ENCODE data around the gene DSG2.
"Not testable (repeated sequence)": the region's sequence is repeated elsewhere in the genome, so short reads cannot be mapped to it uniquely, and the experiment has no call there.

- TF ChIP-seq, protein P1, sequence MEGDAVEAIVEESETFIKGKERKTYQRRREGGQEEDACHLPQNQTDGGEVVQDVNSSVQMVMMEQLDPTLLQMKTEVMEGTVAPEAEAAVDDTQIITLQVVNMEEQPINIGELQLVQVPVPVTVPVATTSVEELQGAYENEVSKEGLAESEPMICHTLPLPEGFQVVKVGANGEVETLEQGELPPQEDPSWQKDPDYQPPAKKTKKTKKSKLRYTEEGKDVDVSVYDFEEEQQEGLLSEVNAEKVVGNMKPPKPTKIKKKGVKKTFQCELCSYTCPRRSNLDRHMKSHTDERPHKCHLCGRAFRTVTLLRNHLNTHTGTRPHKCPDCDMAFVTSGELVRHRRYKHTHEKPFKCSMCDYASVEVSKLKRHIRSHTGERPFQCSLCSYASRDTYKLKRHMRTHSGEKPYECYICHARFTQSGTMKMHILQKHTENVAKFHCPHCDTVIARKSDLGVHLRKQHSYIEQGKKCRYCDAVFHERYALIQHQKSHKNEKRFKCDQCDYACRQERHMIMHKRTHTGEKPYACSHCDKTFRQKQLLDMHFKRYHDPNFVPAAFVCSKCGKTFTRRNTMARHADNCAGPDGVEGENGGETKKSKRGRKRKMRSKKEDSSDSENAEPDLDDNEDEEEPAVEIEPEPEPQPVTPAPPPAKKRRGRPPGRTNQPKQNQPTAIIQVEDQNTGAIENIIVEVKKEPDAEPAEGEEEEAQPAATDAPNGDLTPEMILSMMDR (IDR thresholded peaks at IDR 0.05; ENCODE audit: borderline replicate concordance, extremely low read depth, low read length, poor library complexity, severe bottlenecking), result not testable (repeated sequence)
- TF ChIP-seq EZH2 (IDR thresholded peaks at IDR 0.05; ENCODE audit: borderline replicate concordance, low read depth, low read length, severe bottlenecking), result not testable (repeated sequence)
Observed at GRCh38 chr18:31507124-31507523, 9.1 kb downstream of the DSG2 start.
